Measurements from ENCODE around the gene MRPS31.
A peak's percentile ranks its signal among the peaks of the same experiment; 100 is the strongest.
"Not testable (repeated sequence)": the region's sequence is repeated elsewhere in the genome, so short reads cannot be mapped to it uniquely, and the experiment has no call there.

MRPS31 gene

DNA sequence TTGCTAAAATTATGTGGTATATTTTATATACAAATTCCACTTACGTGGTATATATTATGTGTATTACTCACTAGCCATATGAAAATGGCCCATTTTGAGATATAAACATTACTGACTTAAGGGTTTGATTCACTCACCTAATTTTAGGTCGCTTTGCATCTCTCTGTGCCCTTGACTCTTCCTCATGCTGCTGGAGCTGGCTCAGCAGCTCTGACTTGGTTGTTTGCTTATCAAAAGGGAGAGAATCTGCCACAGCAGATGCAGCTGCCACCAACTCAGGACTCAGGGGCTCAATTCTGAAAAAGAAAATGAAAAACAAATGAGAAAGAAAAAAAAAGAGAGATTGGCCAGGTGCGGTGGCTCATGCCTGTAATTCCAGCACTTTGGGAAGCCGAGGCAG is 12.2 kb downstream of the MRPS31 start:
- no peak for DNase-seq

GRCh38 chr13:40756042-40756441 is 14.9 kb downstream of the MRPS31 start:
- no peak for DNase-seq

DNA sequence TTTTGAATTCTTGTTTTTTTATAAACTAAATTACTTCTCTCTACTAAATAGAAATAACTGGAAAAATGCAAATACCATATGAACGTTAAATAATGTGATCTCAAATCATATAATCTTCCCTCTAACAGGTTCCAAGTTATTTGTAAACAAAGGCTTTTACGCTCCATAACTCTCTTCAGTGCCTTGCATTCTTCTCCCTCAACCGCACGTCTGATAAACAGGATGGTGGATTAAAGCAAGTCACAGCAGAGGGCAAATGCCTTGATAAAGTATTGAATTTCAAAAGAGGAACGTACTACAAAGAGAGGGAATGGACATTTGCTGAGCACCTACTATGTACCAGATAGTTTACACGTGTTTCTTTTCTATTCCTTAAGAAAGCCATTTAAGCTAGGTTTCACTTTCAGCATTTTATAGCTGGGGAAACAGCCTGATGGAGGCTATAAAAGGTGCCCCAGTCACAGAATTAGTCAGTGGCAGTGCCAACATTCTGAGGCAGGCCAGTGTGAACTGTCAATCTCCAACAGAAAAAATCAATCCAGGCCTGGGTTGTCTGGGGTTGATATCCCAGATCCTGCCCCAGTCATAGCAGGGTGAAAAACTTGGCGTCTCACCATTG is 15.8 kb downstream of the MRPS31 start:
- DNase-seq: no peak

DNA sequence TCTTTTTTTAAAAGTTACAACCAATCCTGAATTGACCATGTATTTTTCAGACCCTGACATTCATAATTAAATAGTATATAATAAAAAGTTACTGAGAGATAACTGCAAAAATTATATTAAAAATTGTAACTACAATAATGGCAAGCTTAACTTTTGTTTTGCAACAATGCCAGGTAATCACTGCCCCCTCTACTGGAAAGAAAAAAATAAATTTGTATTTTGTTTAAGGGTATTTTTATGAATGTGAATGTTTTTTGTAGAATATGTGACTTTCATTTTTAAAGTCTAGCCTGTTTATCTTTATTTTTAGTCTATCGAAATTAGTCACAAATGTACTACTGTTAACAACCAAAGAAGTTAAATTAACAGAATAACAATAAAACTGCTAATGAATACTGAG is 21.7 kb downstream of the MRPS31 start:
- DNase-seq: no peak

- DNase-seq: peak; percentile 7
Measured at GRCh38 chr13:40735232-40735548, 35.8 kb downstream of the MRPS31 start.

DNA sequence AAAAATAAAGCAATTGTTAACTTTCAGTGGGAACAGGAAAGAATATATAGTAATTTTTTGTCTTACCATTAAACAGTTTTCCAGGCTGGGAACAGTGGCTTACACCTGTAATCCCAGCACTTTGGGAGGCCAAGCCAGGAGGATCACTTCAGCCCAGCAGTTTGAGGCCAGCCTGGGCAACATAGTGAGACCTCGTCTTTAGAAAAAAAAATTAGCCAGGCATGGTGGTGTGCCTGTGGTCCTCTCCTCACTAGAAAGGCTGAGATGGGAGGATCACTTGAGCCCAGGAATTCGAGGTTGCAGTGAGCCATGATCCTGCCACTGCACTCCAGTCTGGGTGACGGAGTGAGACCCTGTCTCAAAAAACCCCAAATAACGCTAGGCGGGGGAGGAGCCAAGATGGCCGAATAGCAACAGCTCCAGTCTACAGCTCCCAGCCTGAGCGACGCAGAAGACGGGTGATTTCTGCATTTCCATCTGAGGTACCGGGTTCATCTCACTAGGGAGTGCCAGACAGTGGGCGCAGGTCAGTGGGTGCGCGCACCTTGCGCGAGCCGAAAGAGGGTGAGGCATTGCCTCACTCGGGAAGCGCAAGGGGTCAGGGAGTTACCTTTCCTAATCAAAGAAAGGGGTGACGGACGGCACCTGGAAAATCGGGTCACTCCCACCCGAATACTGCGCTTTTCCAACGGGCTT is 36.3 kb downstream of the MRPS31 start:
- DNase-seq: not testable (repeated sequence)

GRCh38 chr13:40732658-40733057 is 38.3 kb downstream of the MRPS31 start:
- DNase-seq: no peak

DNA sequence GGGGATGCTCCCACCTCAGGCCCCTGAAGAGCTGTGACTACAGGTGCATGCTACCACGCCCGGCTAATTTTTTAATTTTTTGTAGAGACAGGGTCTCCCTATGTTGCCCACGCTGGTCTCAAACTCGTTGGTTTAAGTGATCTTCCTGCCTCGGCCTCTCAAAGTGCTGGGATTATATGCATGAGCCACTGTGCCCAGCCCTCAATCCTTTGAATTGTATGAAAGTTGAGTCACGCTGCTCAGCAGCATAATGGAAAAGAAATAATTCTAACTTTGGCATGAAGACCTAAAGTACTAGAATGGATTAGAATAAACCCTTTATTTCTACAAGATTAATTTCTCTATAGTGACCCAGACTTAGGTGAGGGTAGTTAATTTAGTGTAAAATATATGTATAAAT is 42.4 kb downstream of the MRPS31 start:
- no peak for DNase-seq

DNA sequence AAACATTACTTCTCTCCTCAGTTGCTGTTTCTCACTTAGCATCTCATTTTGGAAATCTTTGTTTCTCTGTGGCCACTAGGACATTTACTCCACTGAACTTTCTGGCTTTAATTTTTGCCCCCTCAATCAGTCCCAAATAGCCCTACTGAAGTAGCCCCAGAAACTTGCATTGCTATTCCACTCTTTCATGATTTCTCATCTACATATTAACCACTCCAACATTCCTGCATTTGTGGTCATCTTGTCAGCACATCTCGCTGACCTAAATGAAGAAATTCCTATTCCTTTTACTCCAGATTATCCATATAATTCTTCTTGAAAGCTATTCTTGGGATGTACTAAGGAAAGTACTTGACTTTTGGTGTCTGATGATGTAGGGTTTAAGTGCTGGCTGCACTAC is 56.6 kb downstream of the MRPS31 start:
- not testable (repeated sequence) for DNase-seq

DNA sequence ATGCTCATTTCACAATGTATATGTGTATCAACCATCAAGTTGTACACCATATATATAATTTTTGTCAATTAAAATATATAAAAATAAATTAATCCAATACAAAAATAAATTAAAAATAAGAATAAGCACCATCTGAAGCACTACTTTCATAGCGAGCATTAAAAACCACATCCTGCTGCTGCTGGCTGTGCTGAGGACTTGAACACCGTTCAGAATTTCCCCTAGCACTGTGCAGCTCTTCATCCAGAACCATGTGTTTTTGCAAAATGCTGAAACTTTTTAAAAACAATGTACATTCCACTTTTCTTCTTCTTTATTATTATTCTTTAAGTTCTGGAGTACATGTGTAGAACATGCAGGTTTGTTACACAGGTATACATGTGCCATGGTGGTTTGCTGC is 64.6 kb downstream of the MRPS31 start:
- no peak for DNase-seq

DNA sequence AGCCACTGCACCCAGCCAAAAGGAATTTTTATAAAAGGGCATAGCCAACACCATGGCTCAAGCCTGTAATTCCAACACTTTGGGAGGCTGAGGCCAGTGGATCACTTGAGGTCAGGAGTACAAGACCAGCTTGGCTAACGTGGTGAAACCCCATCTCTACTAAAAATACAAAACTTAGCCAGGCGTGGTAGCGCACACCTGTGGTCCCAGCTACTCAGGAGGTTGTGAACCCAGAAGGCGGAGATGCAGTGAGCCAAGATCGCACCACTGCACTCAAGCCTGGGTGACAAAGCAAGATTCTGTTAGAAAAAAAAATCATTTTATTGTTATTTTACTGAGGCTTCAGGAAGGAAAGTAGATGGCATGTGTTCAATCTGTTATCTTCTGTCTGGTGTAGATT is 73.3 kb downstream of the MRPS31 start:
- no peak for DNase-seq

DNA sequence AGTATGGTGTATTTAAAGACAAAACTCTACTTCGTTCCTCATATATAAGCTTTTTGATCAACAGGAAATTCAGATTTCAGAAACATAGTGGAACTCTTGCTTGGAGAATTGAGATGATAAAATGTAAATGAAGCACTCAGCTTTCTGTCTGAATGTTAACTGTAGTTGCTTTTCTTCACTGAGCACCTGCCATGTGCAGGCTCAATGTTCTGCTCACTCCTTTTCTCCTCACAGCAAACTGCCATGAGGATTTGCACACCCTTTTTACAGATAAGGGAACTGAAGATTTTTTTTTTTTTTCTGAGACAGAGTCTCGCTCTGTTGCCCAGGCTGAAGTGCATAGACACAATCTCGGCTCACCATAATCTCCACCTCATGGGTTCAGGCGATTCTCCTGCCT is 76.6 kb downstream of the MRPS31 start:
- DNase-seq: no peak

GRCh38 chr13:40692946-40693345 is 78.0 kb downstream of the MRPS31 start:
- no peak for DNase-seq

DNA sequence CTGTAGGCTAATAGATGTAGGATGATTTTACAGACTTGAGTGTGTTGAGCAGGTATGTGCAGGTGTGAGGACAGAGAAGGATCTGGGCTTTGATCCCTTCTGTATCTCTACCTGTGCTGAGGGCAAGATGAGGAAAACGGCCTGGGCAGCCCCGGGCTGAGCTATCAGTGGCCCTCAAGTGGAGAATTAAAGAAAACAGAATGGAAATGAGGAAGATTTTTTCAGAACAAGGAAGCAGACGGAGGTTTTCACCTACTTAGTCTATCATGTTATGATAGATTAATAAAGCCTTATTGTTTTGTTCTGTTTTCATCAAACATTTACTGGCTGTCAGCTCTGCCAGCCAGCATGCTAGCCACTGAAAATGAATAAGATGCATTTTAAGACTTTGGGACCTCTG is 82.2 kb downstream of the MRPS31 start:
- DNase-seq: no peak

DNA sequence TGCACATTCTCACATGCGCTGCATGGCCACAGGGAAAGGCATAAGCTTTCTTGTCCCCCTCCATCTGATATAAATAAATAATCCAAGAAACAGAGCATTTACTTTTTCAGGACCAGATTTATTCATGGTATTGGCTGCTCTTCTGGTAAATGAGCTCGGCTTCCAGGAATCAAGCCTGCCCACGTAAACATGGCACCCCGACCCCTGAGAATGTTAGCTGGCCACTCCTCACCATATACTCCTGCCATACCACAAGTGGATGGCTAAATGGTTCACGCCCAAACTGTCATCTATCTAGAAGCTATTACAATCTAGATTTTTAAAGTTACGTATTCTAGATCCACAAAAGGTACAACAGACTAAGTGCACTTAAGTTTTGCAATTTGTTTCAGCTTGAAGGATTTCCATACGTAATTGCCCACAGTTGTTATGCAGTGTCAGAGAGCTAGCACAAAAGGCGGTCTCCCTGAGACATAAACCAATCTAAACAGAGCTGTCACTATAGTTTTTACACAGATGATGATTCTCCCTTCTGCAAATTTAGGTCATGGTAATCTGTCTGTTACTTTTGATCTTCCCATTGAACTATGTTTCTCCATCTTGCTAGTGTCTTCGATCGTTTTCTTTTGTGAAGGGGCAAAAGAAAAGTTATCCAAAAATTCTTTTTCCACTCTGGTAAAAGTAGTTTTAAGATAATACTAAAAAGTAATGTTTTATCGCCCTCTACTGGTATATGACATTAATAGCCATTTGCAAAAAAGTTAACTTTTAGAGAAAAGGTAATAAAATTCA is 88.3 kb downstream of the MRPS31 start:
- peak; percentile 46 for DNase-seq

DNA sequence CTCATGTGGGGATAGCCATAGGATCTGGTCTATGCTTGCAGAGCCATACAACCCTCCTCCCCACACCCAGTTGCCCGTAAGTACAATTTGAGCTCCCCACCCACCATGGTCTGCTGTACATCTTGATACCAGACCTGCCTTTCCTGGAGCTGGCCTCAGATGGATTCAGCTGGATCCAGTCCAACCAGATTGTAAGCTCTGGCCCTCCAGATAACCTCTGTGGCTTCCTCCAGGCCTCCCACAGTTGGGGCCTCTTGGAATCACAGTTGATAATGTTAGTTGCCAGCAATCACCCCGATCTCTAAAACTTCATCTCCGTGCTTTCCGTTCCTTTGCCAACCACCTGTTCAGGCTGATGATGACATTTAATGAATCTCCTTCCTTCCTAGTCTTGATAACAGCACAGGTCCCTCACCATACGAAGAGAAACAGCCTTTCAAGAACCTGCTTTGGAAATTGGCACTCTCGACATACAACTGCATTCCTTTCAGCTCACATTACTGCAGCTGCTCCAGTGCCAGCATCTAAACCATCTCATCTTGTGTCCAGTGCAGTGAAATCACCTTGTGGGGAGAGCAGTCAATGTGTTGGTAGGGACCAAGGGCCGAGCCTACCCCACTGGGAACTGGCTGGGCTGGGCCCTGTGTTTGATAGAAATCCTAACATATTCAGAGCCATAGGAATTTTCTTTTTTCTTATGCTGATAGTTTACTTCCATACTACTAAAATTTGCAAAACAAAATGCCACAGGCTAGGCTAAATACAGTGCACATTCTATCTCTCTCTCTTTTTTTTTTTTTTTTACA is 89.4 kb downstream of the MRPS31 start:
- DNase-seq: no peak

DNA sequence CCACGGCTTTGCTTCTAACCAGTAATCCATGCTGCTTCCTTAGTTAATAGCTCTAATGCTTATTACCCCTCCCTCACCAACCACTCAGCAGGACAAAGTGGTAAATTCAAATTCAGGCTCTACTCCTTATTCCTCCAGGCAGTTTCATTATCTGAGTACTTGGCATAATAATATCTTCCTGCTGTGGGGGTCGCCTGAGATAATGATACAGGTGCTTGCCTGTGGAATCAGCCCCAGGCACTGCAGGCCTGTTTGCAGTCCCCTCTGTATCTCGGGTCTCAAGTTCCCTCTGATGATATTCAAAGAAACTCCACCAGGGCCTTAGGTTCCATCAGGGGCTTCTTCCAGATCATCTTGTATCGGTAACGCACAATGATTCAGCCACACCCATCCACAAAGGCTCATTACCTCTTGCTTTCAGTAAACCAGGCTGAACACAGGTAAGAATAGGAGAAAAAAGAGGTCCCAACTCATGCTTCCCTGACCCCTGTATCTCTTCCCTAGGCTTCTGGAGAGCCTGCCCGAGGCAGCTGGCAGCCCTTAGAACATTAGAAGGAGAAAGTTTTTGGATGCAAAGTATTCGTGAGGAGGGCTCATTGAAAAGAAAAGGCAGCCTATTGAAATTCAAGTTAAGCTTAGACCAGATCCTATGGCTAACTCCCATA is 90.2 kb downstream of the MRPS31 start:
- DNase-seq: no peak

DNA sequence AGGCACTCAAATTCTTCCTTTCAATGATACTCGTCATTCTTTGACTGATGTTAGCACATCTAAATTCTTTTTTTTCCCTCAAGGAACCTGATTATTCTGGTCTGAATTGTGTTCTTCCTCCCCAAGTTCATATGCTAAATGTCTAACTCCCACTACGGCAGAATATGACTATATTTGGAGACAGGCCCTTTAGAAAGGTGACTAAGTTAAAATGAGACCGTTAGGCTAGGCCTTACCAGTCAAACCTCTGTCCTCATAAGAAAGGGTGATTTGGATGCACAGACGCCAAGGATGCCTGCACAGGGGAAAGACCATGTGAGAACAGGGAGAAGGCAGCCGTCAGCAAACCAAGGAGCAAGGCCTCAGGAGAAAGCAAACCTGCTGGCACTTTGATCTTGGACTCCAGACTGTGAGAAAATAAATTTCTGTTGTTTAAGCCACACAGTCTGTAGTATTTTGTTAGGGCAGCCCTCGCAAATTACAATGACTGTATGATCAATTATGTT is 91.5 kb downstream of the MRPS31 start:
- DNase-seq: no peak

All from central memory CD4-positive, alpha-beta T cell (primary cell).